Left renal pelvis (tissue), 4 donors: ENCODE results near the gene ERGIC3. TPM values are rescaled to one million over a fixed set of nuclear protein-coding genes. Genes with fewer than 3 reads are reported as not detected.

Experiments used
- DNase-seq, 4 donors: peaks; one replicate each; pipeline ENCODE4 v3.0.0-alpha.2; 2013; ENCODE audit warnings: low read depth in 4 of 4, low spot score in 3 of 4
- polyA plus RNA-seq, 4 donors: library from polyadenylated mRNA; unstranded; fragments of 120-200 nt; gene quantifications; one replicate each; pipeline ENCODE4 v1.2.1, GENCODE V29; 2013; ENCODE audit not compliant: insufficient read length in 4 of 4

The ERGIC3 gene
- polyA plus RNA-seq, 4 donors, result 279 to 362 (median 318) TPM

- no peak for DNase-seq
Observed at GRCh38 chr20:35595456-35595855, 53.6 kb downstream of the ERGIC3 start.

DNA sequence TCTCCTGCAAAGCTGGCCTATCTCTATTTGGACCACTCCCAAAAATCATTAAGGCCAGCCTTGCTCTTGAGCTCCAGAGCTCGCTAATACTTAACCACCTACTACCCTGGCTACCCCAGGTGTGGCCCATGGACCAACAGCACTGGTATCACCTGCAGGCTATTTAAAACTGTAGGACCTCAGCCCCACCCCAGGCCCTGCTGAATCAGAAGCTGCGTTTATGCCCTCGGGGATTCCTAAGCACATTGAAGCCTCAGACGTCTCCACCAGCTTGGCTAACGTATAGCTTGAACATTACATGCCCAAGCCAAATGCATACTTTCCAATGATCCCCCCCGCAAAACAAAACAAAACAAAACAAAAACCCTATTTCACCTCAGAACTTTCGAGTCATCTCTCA, 54.0 kb downstream of the ERGIC3 start:
- no peak for DNase-seq

DNA sequence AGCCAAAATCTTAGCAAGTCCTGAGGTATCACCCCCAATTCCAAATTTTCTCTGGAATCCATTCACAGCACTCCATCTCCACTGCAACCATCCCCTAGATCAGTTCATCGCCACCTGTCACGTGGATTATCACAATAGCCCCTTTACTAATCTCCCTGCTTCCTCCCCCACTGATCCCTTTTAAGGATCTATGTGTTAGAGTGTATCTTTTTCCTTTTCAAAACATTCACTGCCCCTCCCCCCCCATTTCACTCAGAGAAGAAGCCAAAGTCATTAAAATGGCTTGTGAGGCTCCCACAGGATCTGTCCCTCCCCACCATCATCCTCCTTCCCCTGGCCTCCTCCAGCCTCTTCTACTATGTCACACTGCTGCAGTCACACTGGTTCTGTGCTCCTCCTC, 55.3 kb downstream of the ERGIC3 start:
- no peak for DNase-seq

DNA sequence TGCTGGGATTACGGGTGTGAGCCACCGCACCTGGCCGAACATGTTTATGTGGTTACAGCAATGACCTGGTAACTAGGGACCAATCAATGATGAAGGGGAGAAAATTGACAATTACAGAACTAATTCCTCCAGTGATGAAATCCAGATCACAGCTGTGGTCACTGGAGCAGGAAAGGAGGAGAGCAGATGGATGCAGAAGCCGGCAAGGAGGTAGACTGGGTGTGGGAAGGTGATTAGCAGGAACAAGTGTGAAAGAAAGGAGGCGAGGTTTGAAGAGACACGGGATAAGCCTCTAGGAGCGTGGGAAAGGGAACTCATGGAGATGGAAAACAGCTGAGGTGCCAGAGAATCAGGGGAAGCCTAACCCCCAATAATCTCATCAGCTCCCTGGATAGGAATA, 56.6 kb downstream of the ERGIC3 start:
- no peak for DNase-seq

DNA sequence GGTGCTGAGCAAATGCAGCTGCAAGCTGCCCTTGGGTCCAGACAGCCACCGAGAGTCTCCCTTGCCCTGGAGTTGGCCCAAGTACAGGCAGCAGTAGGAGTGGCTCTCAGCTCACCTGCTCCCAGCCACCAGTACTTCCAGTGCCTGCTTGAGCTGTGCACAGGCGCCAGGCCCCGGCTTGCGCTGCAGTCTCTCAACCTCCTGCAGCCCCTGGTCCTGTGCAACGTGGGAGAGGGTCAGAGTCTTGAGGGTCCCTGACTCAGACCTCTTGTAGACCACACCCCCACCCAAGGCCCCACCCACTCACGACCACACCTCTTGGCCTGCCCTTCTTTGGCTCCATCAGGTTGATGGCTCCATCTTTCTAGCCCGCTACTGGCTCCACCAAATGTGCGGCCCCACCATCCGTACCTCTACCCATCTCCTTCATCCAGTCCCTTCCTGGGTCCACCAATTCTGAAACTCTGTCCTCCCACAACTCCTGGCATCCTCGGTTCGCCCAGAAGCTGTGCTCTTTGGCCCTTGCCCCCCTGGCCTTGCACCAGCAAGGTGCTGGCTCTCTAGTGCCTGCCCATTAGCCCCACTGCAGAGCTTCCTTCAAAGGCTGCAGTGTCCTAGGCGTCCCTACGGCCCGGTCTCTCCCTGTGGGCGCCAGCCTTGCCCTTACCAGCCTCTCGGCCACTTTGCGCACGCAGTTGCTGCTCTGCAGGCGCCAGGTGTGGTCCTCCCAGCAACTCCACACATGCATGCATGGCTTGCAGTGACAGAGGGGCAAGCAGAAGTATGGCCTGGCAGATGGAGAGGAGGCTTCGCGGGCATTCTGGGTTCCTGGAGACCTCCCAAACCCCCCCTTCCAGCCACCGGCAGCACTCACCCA, 57.3 kb downstream of the ERGIC3 start:
- DNase-seq, result no peak

GRCh38 chr20:35599776-35600120, 57.9 kb downstream of the ERGIC3 start:
- no peak for DNase-seq

DNA sequence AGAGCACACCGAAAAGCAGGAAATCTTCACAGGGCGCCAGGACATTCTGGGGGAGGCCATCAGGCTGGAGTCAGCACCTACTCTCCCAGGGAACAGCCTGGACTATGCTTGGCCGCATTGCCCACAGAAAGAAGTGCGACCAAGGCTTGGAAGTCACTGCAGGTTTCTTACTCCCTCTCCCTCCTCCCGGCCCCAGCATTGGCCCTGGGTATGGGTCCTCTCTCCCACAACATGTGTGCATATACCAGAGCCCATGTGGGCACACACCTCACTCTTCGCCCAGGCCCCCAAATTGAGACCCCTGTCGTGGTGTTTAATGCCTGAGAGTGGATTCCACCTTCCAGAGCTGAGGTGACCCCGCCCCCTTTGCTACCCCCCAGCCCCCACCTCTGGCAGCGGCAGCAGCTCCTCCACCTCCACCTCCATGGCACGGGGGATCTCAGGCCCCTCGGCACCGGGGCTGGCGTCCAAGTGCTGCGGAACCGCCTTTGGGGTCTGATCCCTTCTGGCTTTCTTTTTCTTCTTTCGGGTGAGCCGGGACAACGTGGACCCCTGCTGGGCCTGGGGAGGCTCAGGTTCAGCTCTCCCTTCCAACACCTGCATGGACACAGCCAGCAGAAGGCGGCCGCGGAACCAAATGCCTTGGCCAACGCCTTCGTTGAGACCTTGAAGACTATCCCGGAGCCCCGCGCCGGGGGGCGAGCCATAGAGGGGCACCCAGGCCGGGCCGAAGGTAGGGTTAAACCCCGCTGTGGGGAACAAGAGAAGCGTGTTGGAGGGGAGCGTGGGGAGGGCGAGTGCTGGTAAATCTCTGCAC, 58.5 kb downstream of the ERGIC3 start:
- DNase-seq, result no peak

GRCh38 chr20:35600993-35601973, 59.4 kb downstream of the ERGIC3 start:
- DNase-seq, result peak in 1 of 4 donors; percentile 50

DNA sequence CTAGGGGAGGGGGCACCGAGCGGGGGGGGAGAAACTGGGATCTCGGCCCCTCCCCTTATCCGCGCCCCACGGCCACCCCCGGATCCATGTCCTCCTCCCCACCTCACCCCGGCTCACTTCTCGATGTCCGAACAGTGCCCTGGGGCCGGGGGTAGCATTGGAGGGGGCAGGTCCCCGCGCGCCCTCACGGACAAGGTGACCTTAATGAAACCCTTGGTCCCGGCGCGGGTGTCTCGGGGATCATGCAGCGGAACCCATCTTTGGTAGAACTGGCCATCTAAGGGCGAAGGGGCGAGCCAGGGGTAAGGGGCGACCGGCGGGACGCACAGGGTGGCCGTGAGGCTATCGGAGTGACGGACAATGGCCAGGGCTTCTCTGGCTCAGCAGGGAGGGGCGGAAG, 60.1 kb downstream of the ERGIC3 start:
- no peak for DNase-seq

DNA sequence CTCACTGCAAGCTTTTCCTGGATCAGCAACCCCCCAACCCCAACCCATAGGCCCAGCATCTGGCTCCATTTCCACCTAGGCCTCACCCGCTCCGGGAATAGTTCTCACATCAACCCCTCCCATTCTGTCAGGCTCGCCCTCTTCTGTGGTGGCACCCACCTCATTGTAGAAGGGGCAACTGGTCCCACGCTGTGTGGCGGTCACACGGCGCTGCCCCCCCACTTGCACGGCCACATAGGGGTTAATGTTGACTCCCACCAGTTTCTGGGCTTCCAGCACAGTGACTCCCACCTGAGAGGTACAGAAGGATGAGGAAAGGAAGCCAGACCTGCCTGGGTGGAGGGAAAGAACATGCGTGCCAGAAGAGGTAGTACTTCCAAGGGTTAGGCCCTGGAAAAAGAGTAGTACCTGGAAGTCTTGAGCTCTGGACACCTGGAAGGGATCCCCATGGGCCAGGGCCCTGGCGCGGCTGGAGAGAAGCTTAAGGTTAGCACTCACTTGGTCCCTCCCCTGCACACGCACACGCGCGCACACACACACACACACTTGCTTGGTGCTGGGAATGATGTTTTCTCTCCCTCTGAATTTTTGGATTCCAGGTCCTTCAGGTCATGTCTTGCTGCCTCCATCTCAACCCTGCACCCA, 61.1 kb downstream of the ERGIC3 start:
- DNase-seq, result no peak

DNA sequence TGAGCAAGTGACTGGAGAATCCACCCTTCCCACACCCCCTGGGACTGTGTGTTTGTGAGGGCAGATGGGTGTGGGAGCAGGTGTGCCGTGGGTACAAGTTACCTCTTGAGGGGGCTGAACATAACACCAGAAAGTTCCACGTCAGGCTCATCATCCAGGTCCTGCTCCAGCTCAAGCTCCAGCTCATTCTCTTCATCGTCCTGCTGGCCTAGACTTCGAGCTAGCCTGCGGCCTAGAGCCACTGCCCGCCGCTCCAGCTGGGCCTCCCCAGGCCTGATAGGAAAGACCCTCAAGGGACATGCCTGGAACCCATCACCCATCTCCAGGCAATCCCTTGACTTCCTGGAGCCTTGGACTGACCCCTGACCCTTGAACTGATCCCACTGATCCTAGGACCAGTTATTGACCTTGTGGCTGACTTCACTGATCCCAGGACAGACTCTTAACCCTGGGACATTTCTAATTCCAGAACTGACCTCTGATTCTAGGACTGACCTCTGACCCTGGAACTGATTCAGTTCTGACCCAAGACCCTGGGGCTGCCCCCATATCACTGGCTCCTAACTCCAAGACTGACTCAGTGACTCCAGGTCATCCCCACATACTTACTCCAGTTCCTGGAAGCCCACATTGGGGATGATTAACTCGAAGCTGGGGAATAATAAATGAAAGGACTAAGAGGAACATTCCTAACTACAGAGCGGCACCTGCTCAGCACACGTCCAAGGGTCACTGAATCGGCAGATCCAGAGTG, 62.0 kb downstream of the ERGIC3 start:
- no peak for DNase-seq

- no peak for DNase-seq
Observed at GRCh38 chr20:35604449-35604747, 62.5 kb downstream of the ERGIC3 start.

- no peak for DNase-seq
Observed at GRCh38 chr20:35606127-35606526, 64.2 kb downstream of the ERGIC3 start.

Other genes with a start within 250 kb of the ERGIC3 start
- gene FAM83C, start 249.7 kb upstream of the ERGIC3 start, polyA plus RNA-seq, result under 1 TPM in 1 of 4 donors, not detected in 3; 0.09 TPM
- gene UQCC1, start 130.1 kb upstream of the ERGIC3 start, polyA plus RNA-seq, result 10 to 100 TPM; 38.5 to 61.4 (median 53.2) TPM
- gene GDF5, start 103.8 kb upstream of the ERGIC3 start, polyA plus RNA-seq, result under 1 TPM; 0.12 to 0.75 (median 0.21) TPM
- 10 to 100 TPM; 41.3 to 67.2 (median 47.3) TPM for gene CEP250, start 86.5 kb upstream of the ERGIC3 start, polyA plus RNA-seq
- not detected for gene C20orf173, start 12.4 kb upstream of the ERGIC3 start, polyA plus RNA-seq
- 1 to 10 TPM; 2.5 to 5.2 (median 3.7) TPM for gene SPAG4, start 73.8 kb downstream of the ERGIC3 start, polyA plus RNA-seq
- 100 to 1,000 TPM; 156 to 222 (median 190) TPM for gene CPNE1, start 122.8 kb downstream of the ERGIC3 start, polyA plus RNA-seq
- gene RBM12, start 122.8 kb downstream of the ERGIC3 start, polyA plus RNA-seq, result 100 to 1,000 TPM in 1 of 4 donors, 10 to 100 TPM in 3; 89.6 to 115 (median 95.2) TPM
- 10 to 100 TPM; 20.6 to 29.8 (median 28.2) TPM for gene NFS1, start 157.3 kb downstream of the ERGIC3 start, polyA plus RNA-seq
- 100 to 1,000 TPM in 1 of 4 donors, 10 to 100 TPM in 3; 40.3 to 110 (median 55.3) TPM for gene ROMO1, start 157.3 kb downstream of the ERGIC3 start, polyA plus RNA-seq
- gene RBM39, start 200.2 kb downstream of the ERGIC3 start, polyA plus RNA-seq, result 100 to 1,000 TPM; 401 to 678 (median 570) TPM
- 10 to 100 TPM; 32.5 to 42.7 (median 41.1) TPM for gene PHF20, start 229.9 kb downstream of the ERGIC3 start, polyA plus RNA-seq